Measurements from ENCODE around the gene MYBPH. TPM values are rescaled to one million over a fixed set of nuclear protein-coding genes. Genes with fewer than 3 reads are reported as not detected.

Gene MYBPH
- polyA plus RNA-seq, 1 donor from 2014 or later, result not detected

- no peak overlapping the region for H3K4me2 ChIP-seq (ENCODE audit: low read length)
- H2AFZ ChIP-seq (ENCODE audit: low read depth, low read length), result no peak overlapping the region
- H3K9me3 ChIP-seq (ENCODE audit: low read length), result no peaks in the 10 kb centered on the region
- H3K9ac ChIP-seq (ENCODE audit: low read length), result no peak overlapping the region
- no peaks in the 10 kb centered on the region for H4K20me1 ChIP-seq (ENCODE audit: insufficient read depth)
- H3K4me3 ChIP-seq (ENCODE audit: low read length), result no peak overlapping the region
- H3K79me2 ChIP-seq (replicated peaks; ENCODE audit: insufficient read depth, low read length), result no peaks in the 10 kb centered on the region
- no peaks in the 10 kb centered on the region for H3F3A ChIP-seq (ENCODE audit: insufficient read depth, low read length, poor library complexity, severe bottlenecking)
- H3K27me3 ChIP-seq (ENCODE audit: insufficient read depth, low read depth, low read length), result peaks cover 24% of the 10 kb centered on the region
- no peak overlapping the region for H3K27ac ChIP-seq (ENCODE audit: low read length)
- no peak for TF ChIP-seq SMC3 (conservative IDR thresholded peaks at IDR 0.05; ENCODE audit: poor library complexity)
- TF ChIP-seq MXI1 (conservative IDR thresholded peaks at IDR 0.05; ENCODE audit: poor library complexity, severe bottlenecking), result no peak
- TF ChIP-seq, protein P1, sequence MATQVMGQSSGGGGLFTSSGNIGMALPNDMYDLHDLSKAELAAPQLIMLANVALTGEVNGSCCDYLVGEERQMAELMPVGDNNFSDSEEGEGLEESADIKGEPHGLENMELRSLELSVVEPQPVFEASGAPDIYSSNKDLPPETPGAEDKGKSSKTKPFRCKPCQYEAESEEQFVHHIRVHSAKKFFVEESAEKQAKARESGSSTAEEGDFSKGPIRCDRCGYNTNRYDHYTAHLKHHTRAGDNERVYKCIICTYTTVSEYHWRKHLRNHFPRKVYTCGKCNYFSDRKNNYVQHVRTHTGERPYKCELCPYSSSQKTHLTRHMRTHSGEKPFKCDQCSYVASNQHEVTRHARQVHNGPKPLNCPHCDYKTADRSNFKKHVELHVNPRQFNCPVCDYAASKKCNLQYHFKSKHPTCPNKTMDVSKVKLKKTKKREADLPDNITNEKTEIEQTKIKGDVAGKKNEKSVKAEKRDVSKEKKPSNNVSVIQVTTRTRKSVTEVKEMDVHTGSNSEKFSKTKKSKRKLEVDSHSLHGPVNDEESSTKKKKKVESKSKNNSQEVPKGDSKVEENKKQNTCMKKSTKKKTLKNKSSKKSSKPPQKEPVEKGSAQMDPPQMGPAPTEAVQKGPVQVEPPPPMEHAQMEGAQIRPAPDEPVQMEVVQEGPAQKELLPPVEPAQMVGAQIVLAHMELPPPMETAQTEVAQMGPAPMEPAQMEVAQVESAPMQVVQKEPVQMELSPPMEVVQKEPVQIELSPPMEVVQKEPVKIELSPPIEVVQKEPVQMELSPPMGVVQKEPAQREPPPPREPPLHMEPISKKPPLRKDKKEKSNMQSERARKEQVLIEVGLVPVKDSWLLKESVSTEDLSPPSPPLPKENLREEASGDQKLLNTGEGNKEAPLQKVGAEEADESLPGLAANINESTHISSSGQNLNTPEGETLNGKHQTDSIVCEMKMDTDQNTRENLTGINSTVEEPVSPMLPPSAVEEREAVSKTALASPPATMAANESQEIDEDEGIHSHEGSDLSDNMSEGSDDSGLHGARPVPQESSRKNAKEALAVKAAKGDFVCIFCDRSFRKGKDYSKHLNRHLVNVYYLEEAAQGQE (IDR thresholded peaks at IDR 0.05; ENCODE audit: borderline replicate concordance), result no peak
- TF ChIP-seq EP300 (conservative IDR thresholded peaks at IDR 0.05; ENCODE audit: poor library complexity, severe bottlenecking), result no peak
- no peak for TF ChIP-seq TAF1 (IDR thresholded peaks at IDR 0.05; ENCODE audit: low read depth)
- no peak for TF ChIP-seq POLR2AphosphoS5 (IDR thresholded peaks at IDR 0.05)
- TF ChIP-seq, protein P2, sequence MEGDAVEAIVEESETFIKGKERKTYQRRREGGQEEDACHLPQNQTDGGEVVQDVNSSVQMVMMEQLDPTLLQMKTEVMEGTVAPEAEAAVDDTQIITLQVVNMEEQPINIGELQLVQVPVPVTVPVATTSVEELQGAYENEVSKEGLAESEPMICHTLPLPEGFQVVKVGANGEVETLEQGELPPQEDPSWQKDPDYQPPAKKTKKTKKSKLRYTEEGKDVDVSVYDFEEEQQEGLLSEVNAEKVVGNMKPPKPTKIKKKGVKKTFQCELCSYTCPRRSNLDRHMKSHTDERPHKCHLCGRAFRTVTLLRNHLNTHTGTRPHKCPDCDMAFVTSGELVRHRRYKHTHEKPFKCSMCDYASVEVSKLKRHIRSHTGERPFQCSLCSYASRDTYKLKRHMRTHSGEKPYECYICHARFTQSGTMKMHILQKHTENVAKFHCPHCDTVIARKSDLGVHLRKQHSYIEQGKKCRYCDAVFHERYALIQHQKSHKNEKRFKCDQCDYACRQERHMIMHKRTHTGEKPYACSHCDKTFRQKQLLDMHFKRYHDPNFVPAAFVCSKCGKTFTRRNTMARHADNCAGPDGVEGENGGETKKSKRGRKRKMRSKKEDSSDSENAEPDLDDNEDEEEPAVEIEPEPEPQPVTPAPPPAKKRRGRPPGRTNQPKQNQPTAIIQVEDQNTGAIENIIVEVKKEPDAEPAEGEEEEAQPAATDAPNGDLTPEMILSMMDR (IDR thresholded peaks at IDR 0.05; ENCODE audit: poor library complexity, severe bottlenecking), result no peak
- TF ChIP-seq EZH2 (IDR thresholded peaks at IDR 0.05; ENCODE audit: borderline replicate concordance, insufficient read depth, low read length, poor library complexity, severe bottlenecking), result no peak
- no peak for TF ChIP-seq RAD21 (conservative IDR thresholded peaks at IDR 0.05)
- no peaks in the 10 kb centered on the region for H3K36me3 ChIP-seq (ENCODE audit: insufficient read depth, low read length)
- no peaks in the 10 kb centered on the region for H3K9me2 ChIP-seq (ENCODE audit: insufficient read depth, low read length)
These were observed 53.5 kb downstream of the MYBPH start for GRCh38 chr1:203122159-203122558.

- H3K9me3 ChIP-seq (ENCODE audit: low read length), result no peaks in the 10 kb centered on the region
- no peak overlapping the region for H3K4me2 ChIP-seq (ENCODE audit: low read length)
- no peaks in the 10 kb centered on the region for H3K36me3 ChIP-seq (ENCODE audit: insufficient read depth, low read length)
- TF ChIP-seq EP300 (conservative IDR thresholded peaks at IDR 0.05; ENCODE audit: poor library complexity, severe bottlenecking) (no peak), MXI1 (conservative IDR thresholded peaks at IDR 0.05; ENCODE audit: poor library complexity, severe bottlenecking) (no peak), TAF1 (IDR thresholded peaks at IDR 0.05; ENCODE audit: low read depth) (no peak)
- H2AFZ ChIP-seq (ENCODE audit: low read depth, low read length), result no peak overlapping the region
- H3K27me3 ChIP-seq (ENCODE audit: insufficient read depth, low read depth, low read length), result peaks cover 17% of the 10 kb centered on the region
- no peaks in the 10 kb centered on the region for H3K79me2 ChIP-seq (replicated peaks; ENCODE audit: insufficient read depth, low read length)
- H3K4me3 ChIP-seq (ENCODE audit: low read length), result no peak overlapping the region
- no peaks in the 10 kb centered on the region for H4K20me1 ChIP-seq (ENCODE audit: insufficient read depth)
- H3F3A ChIP-seq (ENCODE audit: insufficient read depth, low read length, poor library complexity, severe bottlenecking), result no peaks in the 10 kb centered on the region
- H3K9ac ChIP-seq (ENCODE audit: low read length), result no peak overlapping the region
- H3K9me2 ChIP-seq (ENCODE audit: insufficient read depth, low read length), result no peaks in the 10 kb centered on the region
- H3K27ac ChIP-seq (ENCODE audit: low read length), result no peak overlapping the region
These were observed 54.2 kb downstream of the MYBPH start for GRCh38 chr1:203121186-203122015.

All from neural cell (in vitro differentiated cells).